Gastrocnemius medialis (tissue), 4 donors: ENCODE measurements around the gene IQGAP3.

ENCODE experiments used
- CTCF ChIP-seq, 5 experiments: fragments of 450-650 bp in 3 of 5; fragments of 200-600 bp in 2 of 5; sonication (generic) in 2 of 5; IDR thresholded peaks in 4 of 5; conservative IDR thresholded peaks in 1 of 5; 1 replicate in 4 of 5; 2 replicates in 1 of 5; pipeline ENCODE4 v1.5.1; 2016 to 2019; ENCODE audit warnings: antibody characterized with exemption in 5 of 5, mild to moderate bottlenecking in 3 of 5, moderate library complexity in 3 of 5
- POLR2A ChIP-seq, 2 donors: fragments of 450-650 bp; IDR thresholded peaks; one replicate each; pipeline ENCODE4 v1.6.1; 2017; ENCODE audit warnings: antibody characterized with exemption in 2 of 2, mild to moderate bottlenecking in 2 of 2, moderate library complexity in 2 of 2

- TF ChIP-seq POLR2A (IDR thresholded peaks at IDR 0.05) (no peak), CTCF (IDR thresholded peaks at IDR 0.05 in 4 of 5, conservative IDR thresholded peaks at IDR 0.05 in 1 of 5) (no peak)
Measured at GRCh38 chr1:156505679-156506298, 66.6 kb downstream of the IQGAP3 start.
